Astrocyte (in vitro differentiated cells and primary cell): ENCODE data around the gene N4BP2. TPM values are rescaled to one million over a fixed set of nuclear protein-coding genes. Genes with fewer than 3 reads are reported as not detected.

ENCODE experiments used
- DNase-seq: peaks from one replicate; pipeline ENCODE4 v3.0.0-alpha.2; 2010; ENCODE audit warnings: low read depth
- FAIRE-seq: peaks from 2 replicates; lab custom pipeline; 2011; peaks lifted over from hg19 to GRCh38; lab: Jason Lieb, UNC
- H2AFZ ChIP-seq: 2 replicates; pipeline ENCODE4 v1.6.0; 2012; ENCODE audit warnings: low read depth, low read length, inconsistent platforms
- H3K27ac ChIP-seq: 2 replicates; pipeline ENCODE4 v1.5.1; 2011; ENCODE audit warnings: low read depth, low read length, inconsistent platforms
- H3K27me3 ChIP-seq: 2 replicates; pipeline ENCODE4 v1.6.0; 2011; ENCODE audit warnings: low read length, inconsistent platforms; ENCODE audit not compliant: insufficient read depth
- H3K36me3 ChIP-seq: 2 replicates; pipeline ENCODE4 v1.5.1; 2011; ENCODE audit warnings: low read length, inconsistent platforms; ENCODE audit not compliant: insufficient read depth
- H3K4me1 ChIP-seq: 2 replicates; pipeline ENCODE4 v1.5.1; 2011; ENCODE audit warnings: low read length, inconsistent platforms; ENCODE audit not compliant: insufficient read depth
- H3K4me2 ChIP-seq: 2 replicates; pipeline ENCODE4 v1.6.0; 2012; ENCODE audit warnings: low read length, inconsistent platforms
- H3K4me3 ChIP-seq: 2 replicates; pipeline ENCODE4 v1.5.1; 2011; ENCODE audit warnings: low read depth, mild to moderate bottlenecking, low read length, inconsistent platforms; ENCODE audit not compliant: insufficient read depth
- H3K79me2 ChIP-seq: 2 replicates; pipeline ENCODE4 v1.6.0; 2012; ENCODE audit warnings: mild to moderate bottlenecking, low read length, inconsistent platforms; ENCODE audit not compliant: insufficient read depth
- H3K9ac ChIP-seq: 2 replicates; pipeline ENCODE4 v1.6.0; 2012; ENCODE audit warnings: mild to moderate bottlenecking, low read length, inconsistent platforms
- H3K9me3 ChIP-seq: 2 replicates; pipeline ENCODE4 v1.5.1; 2012; ENCODE audit warnings: low read depth, mild to moderate bottlenecking, low read length, inconsistent platforms; ENCODE audit not compliant: insufficient read depth
- H4K20me1 ChIP-seq: 2 replicates; pipeline ENCODE4 v1.6.0; 2012; ENCODE audit warnings: low read length, inconsistent platforms; ENCODE audit not compliant: insufficient read depth
- H3K27ac Mint-ChIP-seq: one replicate; pipeline ENCODE4 v1.8.0; 2021; ENCODE audit warnings: mild to moderate bottlenecking, mixed read lengths; ENCODE audit not compliant: unreplicated experiment
- H3K27me3 Mint-ChIP-seq: one replicate; pipeline ENCODE4 v1.8.0; 2021; ENCODE audit warnings: low read depth, mixed read lengths; ENCODE audit not compliant: unreplicated experiment
- H3K36me3 Mint-ChIP-seq: one replicate; pipeline ENCODE4 v1.8.0; 2021; ENCODE audit warnings: low read depth, mixed read lengths; ENCODE audit not compliant: unreplicated experiment
- H3K4me1 Mint-ChIP-seq: one replicate; pipeline ENCODE4 v1.8.0; 2021; ENCODE audit warnings: low read depth, mixed read lengths; ENCODE audit not compliant: unreplicated experiment
- H3K4me3 Mint-ChIP-seq: one replicate; pipeline ENCODE4 v1.8.0; 2021; ENCODE audit warnings: mild to moderate bottlenecking, moderate library complexity, mixed read lengths; ENCODE audit not compliant: unreplicated experiment
- H3K9me3 Mint-ChIP-seq: one replicate; pipeline ENCODE4 v1.8.0; 2021; ENCODE audit warnings: mild to moderate bottlenecking, mixed read lengths; ENCODE audit not compliant: unreplicated experiment
- CTCF ChIP-seq: IDR thresholded peaks from 2 replicates; pipeline ENCODE4 v1.5.1; 2011; ENCODE audit warnings: low read depth, mild to moderate bottlenecking, inconsistent platforms, low read length, moderate library complexity; ENCODE audit not compliant: insufficient read depth
- EZH2 ChIP-seq: IDR thresholded peaks from 2 replicates; pipeline ENCODE4 v1.6.1; 2012; ENCODE audit warnings: mild to moderate bottlenecking, low read length, inconsistent platforms; ENCODE audit not compliant: insufficient read depth
- total RNA-seq: library from RNA; stranded (reverse); gene quantifications from 2 replicates; pipeline ENCODE4 v1.2.1, GENCODE V29; 2021

N4BP2 gene
- total RNA-seq, 1 donor from 2014 or later: 14.5 TPM

GRCh38 chr4:40185830-40186664 is 129.4 kb downstream of the N4BP2 start:
- TF ChIP-seq CTCF (no peak), EZH2 (no peak)
- no peak overlapping the region for H3K4me3 ChIP-seq
- no peak overlapping the region for H3K4me2 ChIP-seq
- Mint-ChIP-seq H3K27me3 (no peaks in the 10 kb centered on the region), H3K4me1 (peaks cover 10% of the 10 kb centered on the region), H3K9me3 (no peaks in the 10 kb centered on the region), H3K27ac (no peak overlapping the region), H3K36me3 (no peaks in the 10 kb centered on the region), H3K4me3 (no peak overlapping the region)
- DNase-seq: peak; percentile 26
- no peak overlapping the region for H2AFZ ChIP-seq
- no peak overlapping the region for H3K9ac ChIP-seq
- H3K4me1 ChIP-seq: no peaks in the 10 kb centered on the region
- no peaks in the 10 kb centered on the region for H3K9me3 ChIP-seq
- H3K27ac ChIP-seq: no peak overlapping the region
- H3K27me3 ChIP-seq: no peaks in the 10 kb centered on the region
- no peaks in the 10 kb centered on the region for H3K36me3 ChIP-seq
- H4K20me1 ChIP-seq: no peaks in the 10 kb centered on the region
- H3K79me2 ChIP-seq: no peaks in the 10 kb centered on the region
- peak; percentile 62 for FAIRE-seq

- H3K27ac ChIP-seq: no peak overlapping the region
- Mint-ChIP-seq H3K27ac (no peak overlapping the region), H3K4me3 (no peak overlapping the region), H3K36me3 (no peaks in the 10 kb centered on the region), H3K27me3 (no peaks in the 10 kb centered on the region), H3K4me1 (peaks cover 10% of the 10 kb centered on the region), H3K9me3 (no peaks in the 10 kb centered on the region)
- H3K9me3 ChIP-seq: no peaks in the 10 kb centered on the region
- no peaks in the 10 kb centered on the region for H4K20me1 ChIP-seq
- no peaks in the 10 kb centered on the region for H3K36me3 ChIP-seq
- H3K4me1 ChIP-seq: no peaks in the 10 kb centered on the region
- H3K79me2 ChIP-seq: no peaks in the 10 kb centered on the region
- DNase-seq (no peak), FAIRE-seq (no peak)
- TF ChIP-seq EZH2 (no peak), CTCF (no peak)
- no peak overlapping the region for H3K9ac ChIP-seq
- H2AFZ ChIP-seq: no peak overlapping the region
- no peaks in the 10 kb centered on the region for H3K27me3 ChIP-seq
- H3K4me2 ChIP-seq: no peak overlapping the region
- no peak overlapping the region for H3K4me3 ChIP-seq
Measured at GRCh38 chr4:40186665-40187014, 130.0 kb downstream of the N4BP2 start.

- Histone ChIP-seq H3K4me1 (no peaks in the 10 kb centered on the region), H2AFZ (no peak overlapping the region), H3K9ac (no peak overlapping the region), H3K36me3 (no peaks in the 10 kb centered on the region), H3K27ac (no peak overlapping the region), H3K27me3 (no peaks in the 10 kb centered on the region), H4K20me1 (no peaks in the 10 kb centered on the region), H3K4me2 (no peak overlapping the region), H3K79me2 (no peaks in the 10 kb centered on the region), H3K4me3 (no peak overlapping the region), H3K9me3 (no peaks in the 10 kb centered on the region)
- FAIRE-seq: no peak
- DNase-seq: no peak
- Mint-ChIP-seq H3K9me3 (no peaks in the 10 kb centered on the region), H3K4me3 (no peak overlapping the region), H3K36me3 (no peaks in the 10 kb centered on the region), H3K27me3 (no peaks in the 10 kb centered on the region), H3K27ac (no peak overlapping the region), H3K4me1 (peaks cover 10% of the 10 kb centered on the region)
- TF ChIP-seq CTCF (no peak), EZH2 (no peak)
Measured at GRCh38 chr4:40187386-40187906, 130.8 kb downstream of the N4BP2 start.
